Activated CD8-positive, alpha-beta memory T cell treated with anti-CD3 and anti-CD28 coated beads, Interleukin-2, amount 50 U/mL, for 1 hour (primary cell): Measurements from ENCODE around the gene ACP1.
"Not testable (repeated sequence)": the region's sequence is repeated elsewhere in the genome, so short reads cannot be mapped to it uniquely, and the experiment has no call there.

Source experiments
- DNase-seq: peaks from one replicate; pipeline ENCODE4 v3.0.0-alpha.2; 2020; ENCODE audit errors: extremely low read depth

The ACP1 gene

DNA sequence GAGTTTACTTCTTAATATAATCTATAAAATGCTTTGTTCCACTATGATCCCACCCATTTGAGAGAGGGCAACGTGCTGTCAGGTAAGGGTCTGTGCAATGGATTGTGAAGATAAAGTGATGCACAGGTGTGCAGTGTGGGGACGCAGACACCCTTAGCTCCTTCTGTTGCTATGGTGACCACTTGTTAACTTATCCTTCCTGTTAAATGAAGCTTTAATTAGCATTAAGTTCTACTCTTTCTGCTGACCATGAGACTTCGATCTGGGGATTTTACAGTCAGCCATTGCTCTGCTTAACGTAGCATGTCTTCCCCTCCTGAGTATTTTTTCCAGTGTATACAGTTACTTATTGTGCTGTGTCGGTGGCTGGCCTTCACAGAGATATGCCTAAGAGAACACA lies 46.2 kb downstream of the ACP1 start:
- no peak for DNase-seq

DNA sequence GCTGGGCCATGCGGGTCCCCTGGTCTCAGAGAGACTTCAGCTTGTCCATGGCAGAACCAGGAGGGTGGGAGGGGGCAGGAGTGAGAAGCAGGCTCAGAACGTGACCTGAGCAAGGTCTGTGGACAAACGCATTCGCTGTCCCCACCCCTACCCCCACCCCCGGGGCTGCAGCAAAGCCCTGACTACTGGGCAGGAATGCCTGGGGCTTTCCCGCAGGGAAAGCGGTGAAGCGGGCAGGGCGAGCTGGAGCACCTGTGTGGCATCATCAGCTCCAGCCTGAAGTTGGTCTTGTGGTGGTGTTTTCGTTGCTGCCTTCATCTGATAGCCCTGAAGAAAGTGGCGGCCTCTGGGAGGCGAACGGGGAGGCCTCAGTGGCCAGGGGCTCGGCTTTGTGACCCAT lies 49.2 kb downstream of the ACP1 start:
- no peak for DNase-seq

DNA sequence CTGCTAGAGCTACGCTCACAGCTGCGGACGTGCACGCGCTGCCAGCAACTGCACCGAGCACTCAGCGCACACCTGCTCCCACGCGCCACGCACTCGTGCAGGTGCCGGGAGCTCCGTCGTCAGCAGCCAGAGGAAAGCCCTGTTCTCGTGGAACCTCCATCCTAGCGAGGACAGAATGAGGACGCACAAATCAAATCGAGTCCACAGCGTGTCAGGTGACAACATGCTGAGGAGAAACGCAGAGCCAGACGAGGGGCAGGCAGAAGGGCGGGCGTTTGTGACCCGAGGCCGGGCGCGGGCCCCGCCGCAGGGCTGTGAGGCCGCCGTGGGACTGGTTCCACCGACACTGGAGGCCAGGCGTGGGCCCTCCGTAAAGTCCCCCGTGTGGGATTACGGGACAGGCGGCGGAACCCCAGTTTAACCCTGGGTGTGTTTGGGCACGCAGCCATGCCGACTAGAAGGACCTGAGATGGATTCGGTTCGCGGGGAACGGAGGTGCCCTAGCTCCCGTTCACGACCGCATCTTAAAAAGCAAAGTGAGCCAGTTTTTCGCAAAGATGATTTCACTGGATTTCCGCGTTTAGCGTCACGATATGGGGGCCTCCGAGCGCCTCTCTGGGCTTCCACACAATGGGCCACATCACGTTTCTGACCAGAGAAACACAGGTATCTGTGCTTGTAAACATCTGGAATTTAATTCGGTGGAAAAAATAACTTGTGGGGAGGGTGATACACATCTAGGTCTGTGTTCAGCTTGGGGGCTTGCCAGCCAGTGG lies 50.0 kb downstream of the ACP1 start:
- DNase-seq: no peak

DNA sequence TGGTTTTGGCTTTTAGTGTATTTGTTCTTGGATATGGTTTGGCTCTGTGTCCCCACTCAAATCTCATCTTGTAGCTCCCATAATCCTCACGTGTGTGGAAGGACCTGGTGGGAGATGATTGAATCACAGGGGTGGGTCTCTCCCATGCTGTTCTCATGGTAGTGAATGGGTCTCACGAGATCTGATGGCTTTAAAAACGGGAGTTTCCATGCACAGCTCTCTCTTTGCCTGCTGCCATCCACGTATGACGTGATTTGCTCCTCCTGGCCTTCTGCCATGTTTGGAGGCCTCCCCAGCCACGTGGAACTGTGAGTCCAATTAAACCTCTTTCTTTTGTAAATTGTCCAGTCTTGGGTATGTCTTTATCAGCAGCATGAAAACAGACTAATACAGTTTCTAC lies 51.2 kb downstream of the ACP1 start:
- DNase-seq: not testable (repeated sequence)

DNA sequence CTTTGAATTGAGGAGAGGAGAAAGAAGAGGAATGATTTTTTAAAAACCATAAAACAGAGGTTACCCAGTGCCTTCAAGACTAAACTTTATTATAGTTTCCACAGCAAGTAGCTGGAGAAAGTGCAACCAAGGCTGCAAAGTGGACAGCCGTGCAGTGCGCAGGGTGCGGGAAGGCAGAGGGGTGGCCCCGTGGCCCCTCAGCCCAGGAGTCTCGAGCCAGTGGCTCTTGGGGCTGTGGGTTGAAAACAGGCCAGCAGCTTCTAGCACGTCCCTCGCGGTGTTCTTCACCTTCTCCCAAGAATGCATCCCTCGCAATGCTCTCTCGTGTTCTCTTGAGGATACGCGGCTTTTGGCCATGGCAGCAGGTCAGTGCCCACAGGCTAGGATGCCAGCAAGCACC lies 51.6 kb downstream of the ACP1 start:
- DNase-seq: no peak

DNA sequence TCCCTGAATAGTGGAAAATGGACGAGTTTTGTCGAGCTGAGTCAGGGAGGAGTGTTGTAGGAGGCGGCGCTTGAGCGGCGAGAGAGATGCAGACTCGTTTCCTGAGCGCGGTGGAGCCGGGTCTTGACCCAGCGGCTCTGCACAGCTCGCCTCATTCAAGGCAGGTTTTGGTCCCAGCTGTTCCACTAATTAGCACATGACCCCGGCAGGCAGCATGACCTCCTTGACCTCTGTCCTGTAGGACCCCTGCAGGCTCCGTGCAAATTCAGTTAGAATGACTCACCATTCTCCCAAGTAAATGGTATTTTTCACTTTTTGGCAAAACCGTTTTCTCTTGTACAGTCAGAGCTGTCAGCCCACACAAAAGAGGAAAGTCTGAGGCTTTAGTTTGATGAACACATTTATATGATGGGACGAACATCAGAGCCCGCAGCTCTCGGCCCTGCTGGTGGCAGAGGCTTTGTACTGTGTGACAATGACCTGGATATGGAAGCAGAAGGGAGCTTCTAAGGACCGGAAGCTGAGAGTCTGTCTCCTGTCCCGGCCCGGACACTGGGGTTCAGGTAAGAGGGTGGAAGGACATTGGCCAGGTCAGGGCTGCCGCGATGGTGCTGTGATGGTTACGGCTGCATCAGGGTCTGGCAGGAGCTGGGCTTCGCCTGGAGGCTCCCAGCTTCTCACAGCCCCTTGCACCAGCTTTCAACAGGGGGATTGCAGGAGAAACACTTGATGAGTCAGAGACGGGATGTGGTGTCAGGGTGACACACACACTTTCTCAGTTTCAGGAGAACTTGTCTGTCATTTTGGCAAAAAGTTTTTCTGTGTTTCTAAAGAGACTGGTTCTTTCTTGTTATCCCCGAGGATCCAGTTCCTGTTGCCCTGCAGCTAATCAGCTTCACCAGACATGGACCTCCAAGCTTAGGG lies 53.0 kb downstream of the ACP1 start:
- DNase-seq: no peak

DNA sequence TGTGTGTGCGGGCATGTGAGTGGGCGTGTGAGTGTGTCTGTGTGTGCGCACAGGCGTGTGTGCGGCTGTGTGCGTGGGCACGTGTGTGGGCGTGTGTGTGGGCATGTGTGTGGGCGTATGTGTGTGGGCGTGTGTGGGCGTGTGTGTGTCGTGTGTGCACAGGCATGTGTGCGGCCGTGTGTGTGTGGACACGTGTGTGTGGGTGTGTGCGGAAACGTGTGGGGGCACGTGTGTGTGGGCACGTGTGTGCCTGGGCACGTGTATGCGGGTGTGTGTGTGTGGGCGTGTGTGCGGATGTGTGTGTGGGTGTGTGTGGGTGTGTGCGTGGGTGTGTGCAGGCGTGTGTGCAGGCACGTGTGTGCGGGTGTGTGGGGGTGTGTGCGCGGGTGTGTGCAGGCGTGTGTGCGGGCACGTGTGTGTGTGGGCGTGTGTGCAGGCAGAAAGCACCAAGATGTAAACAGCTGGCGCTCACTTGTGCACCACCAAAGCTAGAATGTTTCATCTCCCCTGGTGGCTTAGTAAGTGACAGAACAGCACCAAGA lies 54.4 kb downstream of the ACP1 start:
- DNase-seq: no peak

DNA sequence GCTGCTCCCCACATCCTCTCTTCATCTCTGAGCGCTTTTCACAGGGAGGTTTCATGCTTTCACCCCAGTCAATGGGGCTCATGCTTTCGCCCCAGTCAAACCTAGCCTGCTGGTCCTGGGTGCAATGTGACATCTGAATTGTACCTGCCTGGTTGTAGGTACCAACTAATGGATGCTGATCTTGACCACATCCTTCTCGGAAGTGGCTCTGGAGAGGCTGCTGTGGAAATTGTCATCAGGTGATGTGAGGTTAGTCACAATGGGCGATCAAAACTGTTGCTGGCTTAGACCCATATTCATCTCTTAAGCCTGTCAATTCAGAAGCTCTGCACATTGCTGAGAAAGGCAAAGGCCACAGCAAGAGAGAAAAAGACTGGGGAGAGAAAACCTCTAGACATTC lies 55.8 kb downstream of the ACP1 start:
- no peak for DNase-seq

DNA sequence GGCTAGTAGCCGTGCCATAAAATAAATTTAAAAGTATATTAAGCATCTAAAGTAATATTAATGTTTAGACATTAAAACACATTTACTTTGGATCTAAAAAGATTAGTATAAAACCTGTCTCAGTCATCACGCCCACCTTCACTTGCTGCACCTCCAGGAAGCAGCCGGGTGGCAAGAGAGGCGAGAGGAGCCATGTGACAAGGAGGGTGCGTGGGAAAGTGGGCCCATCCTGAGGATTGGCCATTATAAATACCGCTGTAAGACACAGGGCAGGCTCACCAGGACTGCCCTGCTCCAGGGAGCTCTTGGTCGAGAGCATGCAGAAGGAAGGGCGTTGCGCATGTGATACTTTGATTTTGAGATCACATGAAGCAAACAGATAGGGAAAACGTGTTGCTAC lies 57.6 kb downstream of the ACP1 start:
- no peak for DNase-seq

DNA sequence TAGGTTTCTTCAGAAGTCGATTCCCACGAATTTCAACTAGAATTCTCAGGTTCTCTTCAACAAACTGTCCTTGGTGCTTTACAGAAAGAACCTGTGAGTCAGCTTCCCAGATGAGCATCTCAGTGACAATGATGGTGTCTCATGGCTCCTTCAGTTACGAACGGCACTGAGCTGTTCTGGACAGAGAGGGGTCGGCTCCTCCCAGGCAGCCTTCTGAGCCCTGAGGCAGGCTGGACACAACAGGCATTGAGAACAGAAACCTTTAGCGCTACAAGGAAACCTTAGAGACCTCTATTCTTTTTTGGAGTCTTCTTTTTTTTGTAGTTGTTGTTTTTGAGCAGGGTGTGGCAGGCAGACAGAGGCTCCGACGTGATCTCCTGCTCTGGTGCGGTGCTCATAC lies 58.3 kb downstream of the ACP1 start:
- DNase-seq: no peak
